Measurements from ENCODE around the gene RDH13. TPM values are rescaled to one million over a fixed set of nuclear protein-coding genes. Genes with fewer than 3 reads are reported as not detected.
A peak's percentile ranks its signal among the peaks of the same experiment; 100 is the strongest.
"Not testable (repeated sequence)": the region's sequence is repeated elsewhere in the genome, so short reads cannot be mapped to it uniquely, and the experiment has no call there.

RDH13 gene
- total and polyA plus RNA-seq, 2 experiments from 2014 or later = 28.0 to 36.5 TPM

DNA sequence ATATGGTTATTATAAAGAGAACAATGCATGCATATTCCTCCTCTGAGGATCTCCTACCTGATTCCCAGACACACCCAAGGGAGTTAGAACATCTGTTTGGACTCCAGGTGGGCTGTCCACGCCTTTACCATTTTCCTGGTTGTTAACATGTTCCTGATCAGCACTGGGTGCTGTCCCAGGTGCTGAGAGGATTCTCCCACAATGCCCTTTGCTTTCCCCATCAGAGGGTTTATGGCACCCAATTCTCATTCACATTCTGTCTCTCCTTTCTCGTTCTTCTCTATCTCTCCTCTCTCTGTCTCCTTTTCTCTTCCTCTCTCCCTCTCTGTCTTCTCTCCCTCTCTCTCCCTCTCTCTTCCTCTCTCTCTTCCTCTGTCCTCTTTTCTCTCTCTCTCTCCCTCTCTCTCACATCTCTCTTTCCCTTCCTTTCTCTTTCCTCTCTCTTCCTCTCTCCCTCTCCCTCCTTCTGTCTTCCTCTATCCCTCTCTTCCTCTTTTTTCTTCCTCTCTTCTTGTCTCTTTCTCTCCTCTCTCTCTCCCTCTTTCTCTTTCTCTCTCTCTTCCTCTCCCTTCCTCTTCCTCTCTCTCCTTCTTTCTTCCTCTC lies 3.3 kb upstream of the RDH13 start:
- TF ChIP-seq EZH2phosphoT487 (IDR thresholded peaks at IDR 0.05; ENCODE audit: unreplicated experiment) = no peak
- TF ChIP-seq STAT1 (IDR thresholded peaks at IDR 0.05; ENCODE audit: unreplicated experiment) = no peak
- TF ChIP-seq, protein P1, sequence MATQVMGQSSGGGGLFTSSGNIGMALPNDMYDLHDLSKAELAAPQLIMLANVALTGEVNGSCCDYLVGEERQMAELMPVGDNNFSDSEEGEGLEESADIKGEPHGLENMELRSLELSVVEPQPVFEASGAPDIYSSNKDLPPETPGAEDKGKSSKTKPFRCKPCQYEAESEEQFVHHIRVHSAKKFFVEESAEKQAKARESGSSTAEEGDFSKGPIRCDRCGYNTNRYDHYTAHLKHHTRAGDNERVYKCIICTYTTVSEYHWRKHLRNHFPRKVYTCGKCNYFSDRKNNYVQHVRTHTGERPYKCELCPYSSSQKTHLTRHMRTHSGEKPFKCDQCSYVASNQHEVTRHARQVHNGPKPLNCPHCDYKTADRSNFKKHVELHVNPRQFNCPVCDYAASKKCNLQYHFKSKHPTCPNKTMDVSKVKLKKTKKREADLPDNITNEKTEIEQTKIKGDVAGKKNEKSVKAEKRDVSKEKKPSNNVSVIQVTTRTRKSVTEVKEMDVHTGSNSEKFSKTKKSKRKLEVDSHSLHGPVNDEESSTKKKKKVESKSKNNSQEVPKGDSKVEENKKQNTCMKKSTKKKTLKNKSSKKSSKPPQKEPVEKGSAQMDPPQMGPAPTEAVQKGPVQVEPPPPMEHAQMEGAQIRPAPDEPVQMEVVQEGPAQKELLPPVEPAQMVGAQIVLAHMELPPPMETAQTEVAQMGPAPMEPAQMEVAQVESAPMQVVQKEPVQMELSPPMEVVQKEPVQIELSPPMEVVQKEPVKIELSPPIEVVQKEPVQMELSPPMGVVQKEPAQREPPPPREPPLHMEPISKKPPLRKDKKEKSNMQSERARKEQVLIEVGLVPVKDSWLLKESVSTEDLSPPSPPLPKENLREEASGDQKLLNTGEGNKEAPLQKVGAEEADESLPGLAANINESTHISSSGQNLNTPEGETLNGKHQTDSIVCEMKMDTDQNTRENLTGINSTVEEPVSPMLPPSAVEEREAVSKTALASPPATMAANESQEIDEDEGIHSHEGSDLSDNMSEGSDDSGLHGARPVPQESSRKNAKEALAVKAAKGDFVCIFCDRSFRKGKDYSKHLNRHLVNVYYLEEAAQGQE (IDR thresholded peaks at IDR 0.05; ENCODE audit: unreplicated experiment) = peak; percentile 82
- Mint-ChIP-seq H3K36me3 (ENCODE audit: low read depth) (no peaks in the 10 kb centered on the region; the same call in 2 of the 3 replicates), H3K9me3 (peaks cover 3% of the 10 kb centered on the region; the same call in 1 of the 3 replicates), H3K27ac (no peak overlapping the region), H3K27me3 (ENCODE audit: insufficient read depth, low read depth, poor library complexity) (peaks cover 58% of the 10 kb centered on the region), H3K4me1 (peaks cover 26% of the 10 kb centered on the region), H3K4me3 (no peak overlapping the region)
- Histone ChIP-seq H3K4me1 (ENCODE audit: insufficient read depth) (no peaks in the 10 kb centered on the region; the same call in 1 of the 2 replicates), H3K36me3 (ENCODE audit: insufficient read depth) (no peaks in the 10 kb centered on the region), H3K9me2 (ENCODE audit: insufficient read depth) (no peaks in the 10 kb centered on the region), H3K27me3 (ENCODE audit: insufficient read depth) (peaks cover 60% of the 10 kb centered on the region), H3K4me2 (no peak overlapping the region), H3K79me2 (replicated peaks; ENCODE audit: insufficient read depth) (peaks cover 14% of the 10 kb centered on the region), H3F3A (replicated peaks; ENCODE audit: low read depth) (peaks cover 12% of the 10 kb centered on the region; the same call in 1 of the 2 replicates), H2AFZ (no peak overlapping the region), H3K4me3 (no peak overlapping the region), H3K27ac (ENCODE audit: low read depth) (no peak overlapping the region), H4K20me1 (replicated peaks; ENCODE audit: insufficient read depth) (peaks cover 11% of the 10 kb centered on the region; the same call in 1 of the 2 replicates)
- DNase-seq (ENCODE audit: low spot score) (peak; percentile 60), ATAC-seq (no peak)

- not testable (repeated sequence) for H3K36me3 ChIP-seq (ENCODE audit: insufficient read depth); H3K36me3 Mint-ChIP-seq (ENCODE audit: low read depth); H3K4me3 ChIP-seq; ATAC-seq; H3K9me3 Mint-ChIP-seq; H3K4me1 ChIP-seq (ENCODE audit: insufficient read depth); H3K4me2 ChIP-seq; H3K27ac Mint-ChIP-seq; H3K27ac ChIP-seq (ENCODE audit: low read depth); H2AFZ ChIP-seq; H3K9me2 ChIP-seq (ENCODE audit: insufficient read depth); H3K4me3 Mint-ChIP-seq; DNase-seq (ENCODE audit: low spot score)
- Mint-ChIP-seq H3K27me3 (ENCODE audit: insufficient read depth, low read depth, poor library complexity) (peaks cover 54% of the 10 kb centered on the region), H3K4me1 (peaks cover 21% of the 10 kb centered on the region)
- H4K20me1 ChIP-seq (replicated peaks; ENCODE audit: insufficient read depth) = peaks cover 16% of the 10 kb centered on the region; the same call in 1 of the 2 replicates
- peaks cover 53% of the 10 kb centered on the region for H3K27me3 ChIP-seq (ENCODE audit: insufficient read depth)
- peaks cover 12% of the 10 kb centered on the region; the same call in 1 of the 2 replicates for H3F3A ChIP-seq (replicated peaks; ENCODE audit: low read depth)
- peaks cover 18% of the 10 kb centered on the region for H3K79me2 ChIP-seq (replicated peaks; ENCODE audit: insufficient read depth)
Observed at GRCh38 chr19:55065516-55065915, 2.6 kb upstream of the RDH13 start.

- no peak overlapping the region for H3K4me2 ChIP-seq
- no peaks in the 10 kb centered on the region; the same call in 1 of the 2 replicates for H3K4me1 ChIP-seq (ENCODE audit: insufficient read depth)
- peaks cover 19% of the 10 kb centered on the region; the same call in 1 of the 2 replicates for H4K20me1 ChIP-seq (replicated peaks; ENCODE audit: insufficient read depth)
- H3K27ac ChIP-seq (ENCODE audit: low read depth) = no peak overlapping the region
- 0 out of 2 replicates have a peak, but pooled peaks cover 7% of the 10 kb centered on the region for H3F3A ChIP-seq (replicated peaks; ENCODE audit: low read depth)
- Mint-ChIP-seq H3K27ac (no peak overlapping the region), H3K27me3 (ENCODE audit: insufficient read depth, low read depth, poor library complexity) (peaks cover 40% of the 10 kb centered on the region), H3K4me3 (peak overlapping the region; percentile 34; the same call in 1 of the 3 replicates), H3K9me3 (no peaks in the 10 kb centered on the region; the same call in 2 of the 3 replicates), H3K36me3 (ENCODE audit: low read depth) (peaks cover 15% of the 10 kb centered on the region), H3K4me1 (peaks cover 11% of the 10 kb centered on the region; the same call in 2 of the 3 replicates)
- DNase-seq (ENCODE audit: low spot score) (no peak), ATAC-seq (no peak)
- no peak overlapping the region for H2AFZ ChIP-seq
- no peaks in the 10 kb centered on the region for H3K9me2 ChIP-seq (ENCODE audit: insufficient read depth)
- H3K4me3 ChIP-seq = no peak overlapping the region; the same call in 1 of the 2 replicates
- H3K27me3 ChIP-seq (ENCODE audit: insufficient read depth) = peaks cover 38% of the 10 kb centered on the region
- peaks cover 20% of the 10 kb centered on the region for H3K79me2 ChIP-seq (replicated peaks; ENCODE audit: insufficient read depth)
- 0 out of 2 replicates have a peak, but pooled peaks cover 4% of the 10 kb centered on the region for H3K36me3 ChIP-seq (ENCODE audit: insufficient read depth)
- TF ChIP-seq EZH2phosphoT487 (IDR thresholded peaks at IDR 0.05; ENCODE audit: unreplicated experiment) (no peak), ZNF331 (CRISPR knock-in tag; IDR thresholded peaks at IDR 0.05; ENCODE audit: low read depth) (no peak), ZNF114 (CRISPR knock-in tag; IDR thresholded peaks at IDR 0.05) (no peak)
- TF ChIP-seq, protein P2, sequence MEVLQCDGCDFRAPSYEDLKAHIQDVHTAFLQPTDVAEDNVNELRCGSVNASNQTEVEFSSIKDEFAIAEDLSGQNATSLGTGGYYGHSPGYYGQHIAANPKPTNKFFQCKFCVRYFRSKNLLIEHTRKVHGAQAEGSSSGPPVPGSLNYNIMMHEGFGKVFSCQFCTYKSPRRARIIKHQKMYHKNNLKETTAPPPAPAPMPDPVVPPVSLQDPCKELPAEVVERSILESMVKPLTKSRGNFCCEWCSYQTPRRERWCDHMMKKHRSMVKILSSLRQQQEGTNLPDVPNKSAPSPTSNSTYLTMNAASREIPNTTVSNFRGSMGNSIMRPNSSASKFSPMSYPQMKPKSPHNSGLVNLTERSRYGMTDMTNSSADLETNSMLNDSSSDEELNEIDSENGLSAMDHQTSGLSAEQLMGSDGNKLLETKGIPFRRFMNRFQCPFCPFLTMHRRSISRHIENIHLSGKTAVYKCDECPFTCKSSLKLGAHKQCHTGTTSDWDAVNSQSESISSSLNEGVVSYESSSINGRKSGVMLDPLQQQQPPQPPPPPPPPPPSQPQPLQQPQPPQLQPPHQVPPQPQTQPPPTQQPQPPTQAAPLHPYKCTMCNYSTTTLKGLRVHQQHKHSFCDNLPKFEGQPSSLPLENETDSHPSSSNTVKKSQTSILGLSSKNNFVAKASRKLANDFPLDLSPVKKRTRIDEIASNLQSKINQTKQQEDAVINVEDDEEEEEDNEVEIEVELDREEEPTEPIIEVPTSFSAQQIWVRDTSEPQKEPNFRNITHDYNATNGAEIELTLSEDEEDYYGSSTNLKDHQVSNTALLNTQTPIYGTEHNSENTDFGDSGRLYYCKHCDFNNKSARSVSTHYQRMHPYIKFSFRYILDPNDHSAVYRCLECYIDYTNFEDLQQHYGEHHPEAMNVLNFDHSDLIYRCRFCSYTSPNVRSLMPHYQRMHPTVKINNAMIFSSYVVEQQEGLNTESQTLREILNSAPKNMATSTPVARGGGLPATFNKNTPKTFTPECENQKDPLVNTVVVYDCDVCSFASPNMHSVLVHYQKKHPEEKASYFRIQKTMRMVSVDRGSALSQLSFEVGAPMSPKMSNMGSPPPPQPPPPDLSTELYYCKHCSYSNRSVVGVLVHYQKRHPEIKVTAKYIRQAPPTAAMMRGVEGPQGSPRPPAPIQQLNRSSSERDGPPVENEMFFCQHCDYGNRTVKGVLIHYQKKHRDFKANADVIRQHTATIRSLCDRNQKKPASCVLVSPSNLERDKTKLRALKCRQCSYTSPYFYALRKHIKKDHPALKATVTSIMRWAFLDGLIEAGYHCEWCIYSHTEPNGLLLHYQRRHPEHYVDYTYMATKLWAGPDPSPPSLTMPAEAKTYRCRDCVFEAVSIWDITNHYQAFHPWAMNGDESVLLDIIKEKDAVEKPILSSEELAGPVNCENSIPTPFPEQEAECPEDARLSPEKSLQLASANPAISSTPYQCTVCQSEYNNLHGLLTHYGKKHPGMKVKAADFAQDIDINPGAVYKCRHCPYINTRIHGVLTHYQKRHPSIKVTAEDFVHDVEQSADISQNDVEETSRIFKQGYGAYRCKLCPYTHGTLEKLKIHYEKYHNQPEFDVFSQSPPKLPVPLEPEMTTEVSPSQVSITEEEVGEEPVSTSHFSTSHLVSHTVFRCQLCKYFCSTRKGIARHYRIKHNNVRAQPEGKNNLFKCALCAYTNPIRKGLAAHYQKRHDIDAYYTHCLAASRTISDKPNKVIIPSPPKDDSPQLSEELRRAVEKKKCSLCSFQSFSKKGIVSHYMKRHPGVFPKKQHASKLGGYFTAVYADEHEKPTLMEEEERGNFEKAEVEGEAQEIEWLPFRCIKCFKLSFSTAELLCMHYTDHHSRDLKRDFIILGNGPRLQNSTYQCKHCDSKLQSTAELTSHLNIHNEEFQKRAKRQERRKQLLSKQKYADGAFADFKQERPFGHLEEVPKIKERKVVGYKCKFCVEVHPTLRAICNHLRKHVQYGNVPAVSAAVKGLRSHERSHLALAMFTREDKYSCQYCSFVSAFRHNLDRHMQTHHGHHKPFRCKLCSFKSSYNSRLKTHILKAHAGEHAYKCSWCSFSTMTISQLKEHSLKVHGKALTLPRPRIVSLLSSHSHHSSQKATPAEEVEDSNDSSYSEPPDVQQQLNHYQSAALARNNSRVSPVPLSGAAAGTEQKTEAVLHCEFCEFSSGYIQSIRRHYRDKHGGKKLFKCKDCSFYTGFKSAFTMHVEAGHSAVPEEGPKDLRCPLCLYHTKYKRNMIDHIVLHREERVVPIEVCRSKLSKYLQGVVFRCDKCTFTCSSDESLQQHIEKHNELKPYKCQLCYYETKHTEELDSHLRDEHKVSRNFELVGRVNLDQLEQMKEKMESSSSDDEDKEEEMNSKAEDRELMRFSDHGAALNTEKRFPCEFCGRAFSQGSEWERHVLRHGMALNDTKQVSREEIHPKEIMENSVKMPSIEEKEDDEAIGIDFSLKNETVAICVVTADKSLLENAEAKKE (CRISPR knock-in tag; IDR thresholded peaks at IDR 0.05) = no peak
Observed at GRCh38 chr19:55063492-55063843, 520 bp upstream of the RDH13 start.
